Erythroblast (primary cell): ENCODE measurements around the gene COA1.

Experiments
- GATA1 ChIP-seq: IDR thresholded peaks from 2 replicates; pipeline ENCODE4 v1.6.1; 2011; ENCODE audit warnings: low read depth, mild to moderate bottlenecking, control low read depth, low read length, moderate library complexity
- POLR2A ChIP-seq: IDR thresholded peaks from 2 replicates; pipeline ENCODE4 v1.6.1; 2011; ENCODE audit warnings: mild to moderate bottlenecking, low read length

GRCh38 chr7:43590862-43591557 is 138.3 kb downstream of the COA1 start:
- TF ChIP-seq GATA1 (no peak), POLR2A (no peak)
